ENCODE data around the gene LYRM4. TPM values are rescaled to one million over a fixed set of nuclear protein-coding genes. Genes with fewer than 3 reads are reported as not detected.

Gene LYRM4
- total and polyA plus RNA-seq, 9 of the 15 experiments (the other 6 are each of a cell fraction or from before 2014, with no cell fraction given) = 24.2 to 69.4 (median 41.8) TPM

- TF ChIP-seq RBM22 (IDR thresholded peaks at IDR 0.05; ENCODE audit: low read depth, low read length, poor library complexity, severe bottlenecking) = no peak
- no peak for TF ChIP-seq ZBED1 (IDR thresholded peaks at IDR 0.05)
- no peak for TF ChIP-seq MIER1 (IDR thresholded peaks at IDR 0.05; ENCODE audit: low read depth)
- 0 out of 2 replicates have a peak, but pooled peaks have one; percentile 25 for TF ChIP-seq CC2D1A (IDR thresholded peaks at IDR 0.05)
- TF ChIP-seq NR4A1 (CRISPR knock-in tag; IDR thresholded peaks at IDR 0.05) = no peak
- no peak; the same call in 1 of the 2 replicates for TF ChIP-seq NR4A1 (tag; IDR thresholded peaks at IDR 0.05)
- 0 out of 2 replicates have a peak, but pooled peaks have one; percentile 69 for TF ChIP-seq HDAC8 (tag; IDR thresholded peaks at IDR 0.05)
- TF ChIP-seq PYGO2 (tag; IDR thresholded peaks at IDR 0.05) = 0 out of 2 replicates have a peak, but pooled peaks have one; percentile 23
- peak; percentile 91 for TF ChIP-seq ZFX (CRISPR knock-in tag; IDR thresholded peaks at IDR 0.05)
- TF ChIP-seq FOXJ2 (tag; IDR thresholded peaks at IDR 0.05) = no peak
- TF ChIP-seq ZNF586 (CRISPR knock-in tag; conservative IDR thresholded peaks at IDR 0.05) = no peak
- peak; percentile 53; the same call in 1 of the 2 replicates for TF ChIP-seq DMBX1 (CRISPR knock-in tag; IDR thresholded peaks at IDR 0.05; ENCODE audit: borderline replicate concordance)
- TF ChIP-seq ZNF165 (CRISPR knock-in tag; IDR thresholded peaks at IDR 0.05; ENCODE audit: borderline replicate concordance) = no peak
- peak in 1 of 2 experiments; percentile 51; a peak in 1 of 4 replicates for TF ChIP-seq MAZ (CRISPR knock-in tag; conservative IDR thresholded peaks at IDR 0.05 in 1 of 2, IDR thresholded peaks at IDR 0.05 in 1 of 2)
- TF ChIP-seq KDM5B (IDR thresholded peaks at IDR 0.05; ENCODE audit: insufficient replicate concordance, low read depth, low read length) = peak; percentile 34
Observed at GRCh38 chr6:5294392-5295211, 33.9 kb upstream of the LYRM4 start (continued).

Data from K562 (cell line).